Measurements from ENCODE around the gene KIF23. TPM values are rescaled to one million over a fixed set of nuclear protein-coding genes. Genes with fewer than 3 reads are reported as not detected.

KIF23 gene
- total RNA-seq, 1 experiment from 2014 or later = 74.2 TPM

- H3K36me3 ChIP-seq (ENCODE audit: control insufficient read depth, insufficient read depth, low read length) = no peaks in the 10 kb centered on the region; the same call in 1 of the 2 replicates
- H3K4me1 Mint-ChIP-seq (ENCODE audit: low read depth, unreplicated experiment) = no peaks in the 10 kb centered on the region
- H3K27me3 Mint-ChIP-seq (ENCODE audit: insufficient read depth, unreplicated experiment) = no peaks in the 10 kb centered on the region
- ChIA-PET CTCF (no interaction called here), POLR2A (no interaction called here)
- no peak overlapping the region for H3K4me3 Mint-ChIP-seq (ENCODE audit: unreplicated experiment)
- no TSS peak for BruUV-seq (replicated peaks)
- H3K4me3 ChIP-seq (ENCODE audit: low read depth, low read length) = no peak overlapping the region
- intact Hi-C loops (cut with micrococcal nuclease; ENCODE audit: unreplicated experiment) = no loop called here
- H3K36me3 Mint-ChIP-seq (ENCODE audit: insufficient read depth, unreplicated experiment) = peaks cover 91% of the 10 kb centered on the region
- no peaks in the 10 kb centered on the region for H3K4me1 ChIP-seq
- H3K27ac Mint-ChIP-seq (ENCODE audit: unreplicated experiment) = no peak overlapping the region
- no peak for DNase-seq
- H3K27me3 ChIP-seq (replicated peaks; ENCODE audit: control insufficient read depth, insufficient read depth, low read length) = no peaks in the 10 kb centered on the region
- TF ChIP-seq CTCF (IDR thresholded peaks at IDR 0.05; ENCODE audit: insufficient read depth in 1 of 2, low read depth in 1 of 2, low read length in 1 of 2, severe bottlenecking in 1 of 2, unreplicated experiment in 1 of 2) = no peak
- H3K9me3 ChIP-seq = no peaks in the 10 kb centered on the region
- no peaks in the 10 kb centered on the region for H3K9me3 Mint-ChIP-seq (ENCODE audit: unreplicated experiment)
Measured at GRCh38 chr15:69436951-69437350, 22.8 kb downstream of the KIF23 start.

- H3K4me1 Mint-ChIP-seq (ENCODE audit: low read depth, unreplicated experiment) = no peaks in the 10 kb centered on the region
- intact Hi-C loops (cut with micrococcal nuclease; ENCODE audit: unreplicated experiment) = no loop called here
- Histone ChIP-seq H3K36me3 (ENCODE audit: control insufficient read depth, insufficient read depth, low read length) (no peaks in the 10 kb centered on the region; the same call in none of the 2 replicates), H3K4me1 (no peaks in the 10 kb centered on the region), H3K4me3 (ENCODE audit: low read depth, low read length) (no peak overlapping the region), H3K27me3 (replicated peaks; ENCODE audit: control insufficient read depth, insufficient read depth, low read length) (no peaks in the 10 kb centered on the region), H3K9me3 (no peaks in the 10 kb centered on the region)
- ChIA-PET CTCF (interaction anchor here (1.4 kb wide), 1 partner anchor 23 kb away, joined by 3 read pairs; no protein-coding TSS in a partner anchor), POLR2A (no interaction called here)
- H3K4me3 Mint-ChIP-seq (ENCODE audit: unreplicated experiment) = no peak overlapping the region
- H3K36me3 Mint-ChIP-seq (ENCODE audit: insufficient read depth, unreplicated experiment) = peaks cover 80% of the 10 kb centered on the region
- H3K27ac Mint-ChIP-seq (ENCODE audit: unreplicated experiment) = no peak overlapping the region
- no peak for DNase-seq
- H3K9me3 Mint-ChIP-seq (ENCODE audit: unreplicated experiment) = no peaks in the 10 kb centered on the region
- no peak for TF ChIP-seq CTCF (IDR thresholded peaks at IDR 0.05; ENCODE audit: insufficient read depth in 1 of 2, low read depth in 1 of 2, low read length in 1 of 2, severe bottlenecking in 1 of 2, unreplicated experiment in 1 of 2)
- no TSS peak for BruUV-seq (replicated peaks)
- no peaks in the 10 kb centered on the region for H3K27me3 Mint-ChIP-seq (ENCODE audit: insufficient read depth, unreplicated experiment)
Measured at GRCh38 chr15:69439623-69440022, 25.5 kb downstream of the KIF23 start.

GRCh38 chr15:69443032-69443611 is 29.0 kb downstream of the KIF23 start:
- Histone ChIP-seq H3K4me3 (ENCODE audit: low read depth, low read length) (no peak overlapping the region), H3K27me3 (replicated peaks; ENCODE audit: control insufficient read depth, insufficient read depth, low read length) (no peaks in the 10 kb centered on the region), H3K9me3 (no peaks in the 10 kb centered on the region), H3K36me3 (ENCODE audit: control insufficient read depth, insufficient read depth, low read length) (no peaks in the 10 kb centered on the region; the same call in 1 of the 2 replicates), H3K4me1 (no peaks in the 10 kb centered on the region)
- Mint-ChIP-seq H3K4me3 (ENCODE audit: unreplicated experiment) (no peak overlapping the region), H3K36me3 (ENCODE audit: insufficient read depth, unreplicated experiment) (peaks cover 75% of the 10 kb centered on the region), H3K27ac (ENCODE audit: unreplicated experiment) (no peak overlapping the region), H3K27me3 (ENCODE audit: insufficient read depth, unreplicated experiment) (no peaks in the 10 kb centered on the region), H3K9me3 (ENCODE audit: unreplicated experiment) (no peaks in the 10 kb centered on the region), H3K4me1 (ENCODE audit: low read depth, unreplicated experiment) (no peaks in the 10 kb centered on the region)
- CTCF ChIA-PET = no interaction called here
- no peak for TF ChIP-seq CTCF (IDR thresholded peaks at IDR 0.05; ENCODE audit: insufficient read depth in 1 of 2, low read depth in 1 of 2, low read length in 1 of 2, severe bottlenecking in 1 of 2, unreplicated experiment in 1 of 2)
- DNase-seq = no peak
- POLR2A ChIA-PET = interaction anchor here (0.6 kb wide), 1 partner anchor 26 kb away, joined by 4 read pairs; no protein-coding TSS in a partner anchor
- BruUV-seq (replicated peaks) = no TSS peak
- intact Hi-C loops (cut with micrococcal nuclease; ENCODE audit: unreplicated experiment) = no loop called here

Data from Caco-2 (cell line).